ENCODE results near the gene KPNB1.

GRCh38 chr17:47660064-47660492 lies 10.4 kb downstream of the KPNB1 start:
- no peak for TF ChIP-seq EP300 (conservative IDR thresholded peaks at IDR 0.05; ENCODE audit: poor library complexity, severe bottlenecking)
- TF ChIP-seq CTCF (IDR thresholded peaks at IDR 0.05; ENCODE audit: poor library complexity, severe bottlenecking) = no peak
- no peak for TF ChIP-seq RAD21 (conservative IDR thresholded peaks at IDR 0.05)
- no peak for TF ChIP-seq EZH2 (IDR thresholded peaks at IDR 0.05; ENCODE audit: borderline replicate concordance, insufficient read depth, low read length, poor library complexity, severe bottlenecking)
- TF ChIP-seq, protein P1, sequence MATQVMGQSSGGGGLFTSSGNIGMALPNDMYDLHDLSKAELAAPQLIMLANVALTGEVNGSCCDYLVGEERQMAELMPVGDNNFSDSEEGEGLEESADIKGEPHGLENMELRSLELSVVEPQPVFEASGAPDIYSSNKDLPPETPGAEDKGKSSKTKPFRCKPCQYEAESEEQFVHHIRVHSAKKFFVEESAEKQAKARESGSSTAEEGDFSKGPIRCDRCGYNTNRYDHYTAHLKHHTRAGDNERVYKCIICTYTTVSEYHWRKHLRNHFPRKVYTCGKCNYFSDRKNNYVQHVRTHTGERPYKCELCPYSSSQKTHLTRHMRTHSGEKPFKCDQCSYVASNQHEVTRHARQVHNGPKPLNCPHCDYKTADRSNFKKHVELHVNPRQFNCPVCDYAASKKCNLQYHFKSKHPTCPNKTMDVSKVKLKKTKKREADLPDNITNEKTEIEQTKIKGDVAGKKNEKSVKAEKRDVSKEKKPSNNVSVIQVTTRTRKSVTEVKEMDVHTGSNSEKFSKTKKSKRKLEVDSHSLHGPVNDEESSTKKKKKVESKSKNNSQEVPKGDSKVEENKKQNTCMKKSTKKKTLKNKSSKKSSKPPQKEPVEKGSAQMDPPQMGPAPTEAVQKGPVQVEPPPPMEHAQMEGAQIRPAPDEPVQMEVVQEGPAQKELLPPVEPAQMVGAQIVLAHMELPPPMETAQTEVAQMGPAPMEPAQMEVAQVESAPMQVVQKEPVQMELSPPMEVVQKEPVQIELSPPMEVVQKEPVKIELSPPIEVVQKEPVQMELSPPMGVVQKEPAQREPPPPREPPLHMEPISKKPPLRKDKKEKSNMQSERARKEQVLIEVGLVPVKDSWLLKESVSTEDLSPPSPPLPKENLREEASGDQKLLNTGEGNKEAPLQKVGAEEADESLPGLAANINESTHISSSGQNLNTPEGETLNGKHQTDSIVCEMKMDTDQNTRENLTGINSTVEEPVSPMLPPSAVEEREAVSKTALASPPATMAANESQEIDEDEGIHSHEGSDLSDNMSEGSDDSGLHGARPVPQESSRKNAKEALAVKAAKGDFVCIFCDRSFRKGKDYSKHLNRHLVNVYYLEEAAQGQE (IDR thresholded peaks at IDR 0.05; ENCODE audit: borderline replicate concordance) = no peak
- no peak for TF ChIP-seq POLR2AphosphoS5 (IDR thresholded peaks at IDR 0.05)
- no peak for TF ChIP-seq TAF1 (IDR thresholded peaks at IDR 0.05; ENCODE audit: low read depth)
- TF ChIP-seq SMC3 (conservative IDR thresholded peaks at IDR 0.05; ENCODE audit: poor library complexity) = no peak
- no peak for TF ChIP-seq MXI1 (conservative IDR thresholded peaks at IDR 0.05; ENCODE audit: poor library complexity, severe bottlenecking)
